IMR-90 (cell line): ENCODE results near the gene STK32A.

Experiments used
- BHLHE40 ChIP-seq: fragments of 150-350 bp; IDR thresholded peaks from 2 replicates; pipeline ENCODE4 v1.6.1; 2016; ENCODE audit warnings: mild to moderate bottlenecking, low read depth, low read length
- CTCF ChIP-seq: conservative IDR thresholded peaks from 2 replicates; pipeline ENCODE4 v1.5.1; 2012; ENCODE audit warnings: mild to moderate bottlenecking, low read depth, low read length, improper control_type of control experiment
- MAZ ChIP-seq: IDR thresholded peaks from 2 replicates; pipeline ENCODE4 v1.6.1; 2012; ENCODE audit warnings: low read depth, mild to moderate bottlenecking, low read length, improper control_type of control experiment, moderate library complexity, borderline replicate concordance
- RAD21 ChIP-seq: IDR thresholded peaks from 2 replicates; pipeline ENCODE4 v1.6.1; 2012; ENCODE audit warnings: low read length, improper control_type of control experiment
- SMC3 ChIP-seq: fragments of 150-350 bp; IDR thresholded peaks from 2 replicates; pipeline ENCODE4 v1.6.1; 2016; ENCODE audit warnings: low read depth, mild to moderate bottlenecking, antibody characterized with exemption, low read length, moderate library complexity

DNA sequence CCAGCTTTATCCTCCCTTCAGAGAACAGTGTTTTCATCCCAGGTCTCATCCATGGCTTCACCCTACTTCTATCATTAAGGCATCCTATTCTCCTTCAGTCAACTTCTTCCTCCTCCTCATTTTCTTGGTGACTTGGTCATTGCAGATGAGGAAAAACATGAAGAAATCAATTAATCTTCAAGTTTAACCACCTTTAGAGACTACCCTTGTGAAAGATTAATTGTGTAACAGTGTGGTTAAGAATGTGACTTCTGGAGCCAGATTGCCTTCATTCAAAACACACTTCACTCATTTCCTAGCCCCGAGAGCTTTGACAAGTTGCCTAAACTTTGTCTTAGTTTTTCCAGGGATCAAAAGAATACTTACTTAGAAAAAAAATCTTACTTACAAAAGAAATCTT, 110.0 kb downstream of the STK32A start:
- TF ChIP-seq CTCF = no peak
- no peak for TF ChIP-seq RAD21
- no peak for TF ChIP-seq SMC3
- no peak for TF ChIP-seq BHLHE40
- no peak for TF ChIP-seq MAZ
